HG03095 (cell line): Measurements from ENCODE around the gene LY6G6D.

Experiments used
- ATAC-seq: cut with Tn5 transposase; IDR thresholded peaks from one replicate; pipeline ENCODE4 v1.9.1; 2021; ENCODE audit warnings: moderate library complexity; ENCODE audit not compliant: unreplicated experiment

LY6G6D gene

DNA sequence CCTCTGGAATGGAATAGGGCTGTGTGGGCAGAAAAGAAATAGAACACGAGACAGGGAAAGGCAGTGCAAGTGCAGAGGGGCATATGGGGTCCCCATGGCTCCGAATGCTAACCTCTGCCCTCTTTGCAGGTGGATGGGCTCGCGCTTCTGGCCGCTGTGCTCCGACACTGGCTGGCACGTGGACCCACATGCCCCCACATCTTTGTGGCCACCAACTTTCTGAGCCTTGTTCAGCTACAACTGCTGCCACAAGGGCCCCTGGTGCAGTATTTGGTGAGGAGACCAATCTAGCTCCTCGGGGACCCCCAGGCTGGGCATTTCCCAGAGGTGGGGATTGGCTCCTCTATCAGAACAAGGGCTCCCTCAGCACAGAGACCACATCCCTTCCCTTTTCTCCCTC is 46.2 kb downstream of the LY6G6D start:
- no peak for ATAC-seq

DNA sequence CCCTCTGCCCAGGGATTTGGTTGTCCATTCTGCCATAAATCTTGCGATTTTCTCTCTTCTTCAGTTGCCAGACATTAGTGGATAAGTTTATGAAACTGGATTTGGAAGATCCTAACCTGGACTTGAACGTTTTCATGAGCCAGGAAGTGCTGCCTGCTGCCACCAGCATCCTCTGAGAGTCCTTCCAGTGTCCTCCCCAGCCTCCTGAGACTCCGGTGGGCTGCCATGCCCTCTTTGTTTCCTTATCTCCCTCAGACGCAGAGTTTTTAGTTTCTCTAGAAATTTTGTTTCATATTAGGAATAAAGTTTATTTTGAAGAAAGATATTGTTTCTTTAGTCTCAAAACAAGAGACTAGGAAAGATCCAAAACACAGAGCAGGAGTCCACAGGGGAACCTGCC is 47.2 kb downstream of the LY6G6D start, which contains the start of gene SAPCD1:
SAPCD1 (plus strand) TSS at position 301 of the 400 bp plus-strand sequence. CDS start 399 bp downstream, outside the sequence.
- no peak for ATAC-seq

DNA sequence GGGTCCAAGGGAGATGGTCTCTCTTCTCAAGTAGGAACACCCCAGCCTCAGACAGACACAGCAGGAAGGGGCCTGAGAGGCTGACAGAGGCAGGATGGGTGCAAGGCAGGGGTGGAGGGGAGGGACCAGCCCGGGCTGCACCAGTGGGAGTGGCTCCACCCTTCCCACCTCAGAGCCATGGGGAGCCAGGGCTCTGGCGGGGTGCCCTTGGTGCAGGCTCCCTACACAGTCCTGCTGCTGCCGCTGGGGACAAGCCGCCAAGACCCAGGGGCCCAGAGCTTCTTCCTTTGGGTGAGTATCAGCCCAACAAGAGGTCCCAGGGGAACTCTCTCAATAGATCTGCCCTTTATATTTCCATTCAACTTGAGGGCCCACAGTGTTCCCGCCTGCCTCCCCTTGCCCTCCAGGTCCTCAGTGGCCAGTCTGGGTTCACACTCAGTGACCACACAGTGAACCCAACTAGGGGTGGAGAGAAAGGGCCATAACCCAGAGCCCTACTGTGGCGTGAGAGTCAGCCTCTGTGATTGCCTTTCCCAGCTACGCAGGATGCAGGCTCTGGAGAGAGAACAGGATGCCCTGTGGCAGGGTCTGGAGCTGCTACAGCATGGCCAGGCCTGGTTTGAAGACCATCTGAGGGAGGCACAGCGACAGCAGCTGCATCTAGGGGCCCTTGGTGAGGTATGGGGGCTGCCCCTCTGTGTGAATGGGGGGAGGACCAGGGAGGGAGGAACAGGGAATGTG is 47.9 kb downstream of the LY6G6D start:
- no peak for ATAC-seq

DNA sequence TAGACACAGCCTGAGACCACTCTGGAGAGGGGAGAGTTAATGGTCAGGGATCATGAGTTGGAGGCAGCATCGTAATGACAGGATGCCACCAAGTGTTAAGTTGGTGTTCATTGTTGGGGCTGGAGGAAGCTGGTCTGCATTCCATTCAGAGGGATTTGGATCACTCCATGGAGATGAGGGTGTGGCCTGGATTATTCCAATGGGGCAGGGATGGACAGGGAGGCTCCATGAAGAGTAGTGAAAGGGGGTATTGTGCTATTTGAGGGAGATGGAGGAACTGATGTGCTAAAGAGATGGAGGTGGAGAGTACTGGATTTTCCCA is 48.4 kb downstream of the LY6G6D start:
- ATAC-seq = no peak

DNA sequence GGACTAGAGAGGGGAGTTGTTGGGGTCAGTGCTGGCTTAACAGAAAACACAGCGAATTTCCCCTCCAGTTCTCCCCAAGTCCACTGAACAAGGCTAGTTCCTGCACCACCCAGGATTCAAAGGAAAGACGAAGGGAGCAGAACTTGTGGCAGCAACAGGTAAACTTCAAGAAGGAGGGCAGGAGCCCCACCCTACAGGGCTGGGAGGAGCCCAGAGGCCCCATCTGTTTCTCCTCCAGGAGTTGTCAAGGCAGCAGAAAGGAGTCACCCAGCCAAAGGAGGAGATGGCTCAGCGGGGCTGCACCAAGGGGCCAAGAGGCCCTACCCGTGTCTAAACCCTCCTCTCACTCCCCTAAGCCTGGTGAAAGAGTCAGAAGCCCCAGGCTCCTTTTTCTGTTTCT is 49.0 kb downstream of the LY6G6D start:
- ATAC-seq = no peak

DNA sequence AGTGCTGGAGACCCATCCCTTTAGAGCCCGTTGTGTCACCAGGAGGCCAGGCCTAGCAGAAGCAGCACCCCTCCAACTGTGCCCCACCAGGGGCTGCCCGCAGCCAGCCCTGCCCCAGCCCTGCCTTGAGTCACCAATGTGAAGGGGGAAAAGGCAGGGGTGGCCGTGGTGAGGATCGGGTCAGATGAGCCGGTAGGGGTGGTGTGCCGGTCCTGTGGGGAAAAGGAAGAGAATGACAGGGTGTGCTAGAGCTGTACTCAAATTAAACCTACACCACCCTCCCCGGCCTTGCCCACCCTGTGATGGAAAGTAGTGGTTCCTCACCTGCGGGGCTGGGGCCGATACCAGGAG is 50.4 kb downstream of the LY6G6D start:
- ATAC-seq = no peak

DNA sequence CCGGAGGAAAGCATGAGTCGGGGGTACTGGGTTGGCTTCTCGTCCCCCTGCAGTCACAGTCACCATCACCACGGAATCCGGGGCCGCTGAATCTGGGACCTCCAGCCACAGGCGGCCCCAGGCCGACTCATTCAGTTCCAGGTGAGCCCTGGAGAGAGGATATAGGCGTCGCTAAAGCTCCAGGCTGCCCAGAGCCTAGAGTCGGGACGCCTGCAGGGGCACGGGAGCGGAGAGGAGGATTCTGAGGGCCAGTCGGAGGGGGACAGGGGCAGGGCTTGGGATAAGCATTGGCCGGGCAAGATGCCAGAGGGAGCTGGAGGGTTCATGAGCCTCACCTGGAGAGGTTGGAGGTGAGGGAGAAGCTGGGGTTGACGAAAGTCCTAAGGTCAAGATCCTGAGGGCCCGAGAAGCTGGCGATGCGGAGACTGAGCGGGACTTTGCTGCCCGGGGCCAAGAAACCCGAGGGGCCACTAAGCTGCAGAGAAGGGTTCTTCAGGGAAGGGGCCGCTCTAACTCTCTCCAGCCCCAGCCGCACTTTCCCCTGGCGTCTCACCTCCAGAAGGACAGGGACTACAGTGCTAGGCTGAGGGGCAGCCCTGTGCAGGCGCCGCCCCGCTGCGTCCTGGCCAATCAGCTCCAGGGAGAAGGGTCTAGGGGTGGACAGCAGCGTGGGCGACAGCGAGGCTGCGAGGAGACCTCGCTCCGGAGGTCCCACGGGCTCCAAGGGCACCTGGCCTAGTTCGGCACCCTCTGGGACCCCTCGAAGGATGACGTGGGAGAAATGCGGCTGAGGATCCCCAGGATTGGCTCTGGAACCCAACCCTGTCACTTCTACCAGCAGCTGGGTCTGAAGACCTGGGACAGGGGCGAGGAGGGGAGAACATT is 51.0 kb downstream of the LY6G6D start:
- ATAC-seq = no peak

DNA sequence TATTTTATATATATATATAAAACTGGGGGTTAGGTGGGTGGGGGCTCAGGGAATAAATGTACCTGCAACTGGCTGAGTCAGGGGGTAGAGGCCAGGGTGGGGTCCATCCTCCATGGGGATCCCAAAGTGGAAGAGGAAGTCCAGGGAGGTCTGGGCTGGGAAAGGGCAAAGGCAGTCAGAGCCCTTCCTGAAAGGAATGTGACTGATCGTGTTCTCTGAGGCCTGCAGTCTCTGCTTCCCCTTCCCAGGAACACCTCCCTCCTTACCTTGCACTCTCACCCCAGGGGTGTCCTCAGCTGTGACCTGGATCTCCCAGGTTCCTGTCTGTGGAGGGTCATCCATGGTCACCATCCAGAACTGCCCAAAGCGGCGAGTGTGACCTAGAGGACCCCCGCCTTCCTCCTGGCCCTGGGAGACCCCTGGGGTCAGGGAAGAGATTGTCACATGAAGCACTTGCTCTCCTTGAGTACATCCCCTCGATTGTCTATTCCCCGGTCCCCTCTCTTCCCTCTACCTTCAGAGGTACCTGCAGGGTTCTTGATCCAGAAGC is 52.0 kb downstream of the LY6G6D start:
- ATAC-seq = no peak
